Measurements from ENCODE around the gene CACNB3.

DNA sequence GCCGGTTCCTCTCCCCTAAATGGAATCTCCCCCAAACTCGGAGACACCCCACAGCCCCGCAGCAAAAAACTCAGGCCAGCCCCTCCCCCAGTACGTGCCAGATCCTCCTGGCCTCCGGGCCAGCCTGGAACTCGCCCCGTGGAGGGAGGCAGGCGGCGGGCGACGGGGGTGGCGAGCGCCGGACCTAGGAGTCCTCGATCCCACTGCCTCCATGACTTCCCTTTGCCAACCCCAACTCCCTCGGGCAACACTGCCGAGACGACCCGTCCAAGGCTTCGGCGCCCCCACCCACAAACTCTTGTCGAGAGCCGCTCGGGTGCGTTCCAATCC, 29.8 kb upstream of the CACNB3 start:
- TF ChIP-seq, protein P1, sequence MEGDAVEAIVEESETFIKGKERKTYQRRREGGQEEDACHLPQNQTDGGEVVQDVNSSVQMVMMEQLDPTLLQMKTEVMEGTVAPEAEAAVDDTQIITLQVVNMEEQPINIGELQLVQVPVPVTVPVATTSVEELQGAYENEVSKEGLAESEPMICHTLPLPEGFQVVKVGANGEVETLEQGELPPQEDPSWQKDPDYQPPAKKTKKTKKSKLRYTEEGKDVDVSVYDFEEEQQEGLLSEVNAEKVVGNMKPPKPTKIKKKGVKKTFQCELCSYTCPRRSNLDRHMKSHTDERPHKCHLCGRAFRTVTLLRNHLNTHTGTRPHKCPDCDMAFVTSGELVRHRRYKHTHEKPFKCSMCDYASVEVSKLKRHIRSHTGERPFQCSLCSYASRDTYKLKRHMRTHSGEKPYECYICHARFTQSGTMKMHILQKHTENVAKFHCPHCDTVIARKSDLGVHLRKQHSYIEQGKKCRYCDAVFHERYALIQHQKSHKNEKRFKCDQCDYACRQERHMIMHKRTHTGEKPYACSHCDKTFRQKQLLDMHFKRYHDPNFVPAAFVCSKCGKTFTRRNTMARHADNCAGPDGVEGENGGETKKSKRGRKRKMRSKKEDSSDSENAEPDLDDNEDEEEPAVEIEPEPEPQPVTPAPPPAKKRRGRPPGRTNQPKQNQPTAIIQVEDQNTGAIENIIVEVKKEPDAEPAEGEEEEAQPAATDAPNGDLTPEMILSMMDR (IDR thresholded peaks at IDR 0.05), result no peak
- TF ChIP-seq POLR2A (IDR thresholded peaks at IDR 0.05) (no peak), EP300 (IDR thresholded peaks at IDR 0.05) (no peak), POLR2AphosphoS5 (IDR thresholded peaks at IDR 0.05) (no peak)

Data from stomach (tissue), 4 donors.